ENCODE data around the gene RAB11B. TPM values are rescaled to one million over a fixed set of nuclear protein-coding genes. Genes with fewer than 3 reads are reported as not detected.

The RAB11B gene
- total and polyA plus RNA-seq, 2 of the 13 experiments (the other 11 are each of a cell fraction or from before 2014, with no cell fraction given) = 6.0 to 28.4 TPM

DNA sequence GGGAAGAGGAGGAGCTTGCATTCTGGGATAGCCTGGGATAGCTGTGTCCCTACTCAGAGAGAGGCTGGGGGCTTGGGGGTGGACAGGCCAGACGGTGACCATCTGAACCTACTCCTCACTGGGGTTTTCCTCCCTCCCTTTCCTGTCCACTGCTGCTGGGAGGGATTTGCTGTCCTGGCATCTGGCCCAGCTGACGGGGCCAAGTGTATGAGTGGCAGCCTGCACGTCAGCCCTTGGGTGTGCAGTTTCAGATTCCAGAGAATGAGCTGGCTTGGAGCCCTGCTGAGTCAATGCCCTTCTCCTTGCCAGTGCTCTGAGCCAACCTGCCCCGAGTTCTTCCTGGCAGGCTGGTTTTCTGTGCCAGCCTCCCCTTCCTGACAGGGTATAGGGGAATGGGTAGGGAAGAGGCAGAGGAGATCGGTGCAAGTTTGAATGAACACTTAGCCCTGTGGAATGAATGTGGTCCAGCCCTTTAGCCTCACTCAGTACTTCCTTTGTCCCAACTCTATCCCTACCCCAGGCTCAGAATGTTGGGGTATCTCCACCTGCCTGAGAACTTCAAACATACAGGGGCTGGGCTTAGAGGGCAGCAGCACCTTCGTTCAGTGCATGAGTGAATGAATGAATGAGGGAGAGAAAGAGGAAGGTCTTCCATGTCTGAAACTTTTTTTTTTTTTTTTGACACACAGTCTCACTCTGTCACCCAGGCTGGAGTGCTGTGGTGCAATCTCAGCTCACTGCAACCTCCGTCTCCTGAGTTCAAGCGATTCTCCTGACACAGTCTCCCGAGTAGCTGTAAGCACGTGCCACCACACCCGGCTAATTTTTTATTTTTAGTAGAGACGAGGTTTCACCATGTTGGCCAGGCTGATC is 28.0 kb upstream of the RAB11B start (continued):
- TF ChIP-seq, protein P1, sequence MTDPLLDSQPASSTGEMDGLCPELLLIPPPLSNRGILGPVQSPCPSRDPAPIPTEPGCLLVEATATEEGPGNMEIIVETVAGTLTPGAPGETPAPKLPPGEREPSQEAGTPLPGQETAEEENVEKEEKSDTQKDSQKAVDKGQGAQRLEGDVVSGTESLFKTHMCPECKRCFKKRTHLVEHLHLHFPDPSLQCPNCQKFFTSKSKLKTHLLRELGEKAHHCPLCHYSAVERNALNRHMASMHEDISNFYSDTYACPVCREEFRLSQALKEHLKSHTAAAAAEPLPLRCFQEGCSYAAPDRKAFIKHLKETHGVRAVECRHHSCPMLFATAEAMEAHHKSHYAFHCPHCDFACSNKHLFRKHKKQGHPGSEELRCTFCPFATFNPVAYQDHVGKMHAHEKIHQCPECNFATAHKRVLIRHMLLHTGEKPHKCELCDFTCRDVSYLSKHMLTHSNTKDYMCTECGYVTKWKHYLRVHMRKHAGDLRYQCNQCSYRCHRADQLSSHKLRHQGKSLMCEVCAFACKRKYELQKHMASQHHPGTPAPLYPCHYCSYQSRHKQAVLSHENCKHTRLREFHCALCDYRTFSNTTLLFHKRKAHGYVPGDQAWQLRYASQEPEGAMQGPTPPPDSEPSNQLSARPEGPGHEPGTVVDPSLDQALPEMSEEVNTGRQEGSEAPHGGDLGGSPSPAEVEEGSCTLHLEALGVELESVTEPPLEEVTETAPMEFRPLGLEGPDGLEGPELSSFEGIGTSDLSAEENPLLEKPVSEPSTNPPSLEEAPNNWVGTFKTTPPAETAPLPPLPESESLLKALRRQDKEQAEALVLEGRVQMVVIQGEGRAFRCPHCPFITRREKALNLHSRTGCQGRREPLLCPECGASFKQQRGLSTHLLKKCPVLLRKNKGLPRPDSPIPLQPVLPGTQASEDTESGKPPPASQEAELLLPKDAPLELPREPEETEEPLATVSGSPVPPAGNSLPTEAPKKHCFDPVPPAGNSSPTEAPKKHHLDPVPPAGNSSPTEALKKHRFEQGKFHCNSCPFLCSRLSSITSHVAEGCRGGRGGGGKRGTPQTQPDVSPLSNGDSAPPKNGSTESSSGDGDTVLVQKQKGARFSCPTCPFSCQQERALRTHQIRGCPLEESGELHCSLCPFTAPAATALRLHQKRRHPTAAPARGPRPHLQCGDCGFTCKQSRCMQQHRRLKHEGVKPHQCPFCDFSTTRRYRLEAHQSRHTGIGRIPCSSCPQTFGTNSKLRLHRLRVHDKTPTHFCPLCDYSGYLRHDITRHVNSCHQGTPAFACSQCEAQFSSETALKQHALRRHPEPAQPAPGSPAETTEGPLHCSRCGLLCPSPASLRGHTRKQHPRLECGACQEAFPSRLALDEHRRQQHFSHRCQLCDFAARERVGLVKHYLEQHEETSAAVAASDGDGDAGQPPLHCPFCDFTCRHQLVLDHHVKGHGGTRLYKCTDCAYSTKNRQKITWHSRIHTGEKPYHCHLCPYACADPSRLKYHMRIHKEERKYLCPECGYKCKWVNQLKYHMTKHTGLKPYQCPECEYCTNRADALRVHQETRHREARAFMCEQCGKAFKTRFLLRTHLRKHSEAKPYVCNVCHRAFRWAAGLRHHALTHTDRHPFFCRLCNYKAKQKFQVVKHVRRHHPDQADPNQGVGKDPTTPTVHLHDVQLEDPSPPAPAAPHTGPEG (CRISPR knock-in tag; IDR thresholded peaks at IDR 0.05) = no peak
- TF ChIP-seq MXD4 (CRISPR knock-in tag; IDR thresholded peaks at IDR 0.05) (no peak), SMAD9 (CRISPR knock-in tag; IDR thresholded peaks at IDR 0.05) (no peak), ZKSCAN1 (IDR thresholded peaks at IDR 0.05; ENCODE audit: low read length) (no peak), ZFP36L1 (CRISPR knock-in tag; IDR thresholded peaks at IDR 0.05) (no peak), ZNF510 (CRISPR knock-in tag; IDR thresholded peaks at IDR 0.05; ENCODE audit: low read depth) (no peak)
- TF ChIP-seq, protein P2, sequence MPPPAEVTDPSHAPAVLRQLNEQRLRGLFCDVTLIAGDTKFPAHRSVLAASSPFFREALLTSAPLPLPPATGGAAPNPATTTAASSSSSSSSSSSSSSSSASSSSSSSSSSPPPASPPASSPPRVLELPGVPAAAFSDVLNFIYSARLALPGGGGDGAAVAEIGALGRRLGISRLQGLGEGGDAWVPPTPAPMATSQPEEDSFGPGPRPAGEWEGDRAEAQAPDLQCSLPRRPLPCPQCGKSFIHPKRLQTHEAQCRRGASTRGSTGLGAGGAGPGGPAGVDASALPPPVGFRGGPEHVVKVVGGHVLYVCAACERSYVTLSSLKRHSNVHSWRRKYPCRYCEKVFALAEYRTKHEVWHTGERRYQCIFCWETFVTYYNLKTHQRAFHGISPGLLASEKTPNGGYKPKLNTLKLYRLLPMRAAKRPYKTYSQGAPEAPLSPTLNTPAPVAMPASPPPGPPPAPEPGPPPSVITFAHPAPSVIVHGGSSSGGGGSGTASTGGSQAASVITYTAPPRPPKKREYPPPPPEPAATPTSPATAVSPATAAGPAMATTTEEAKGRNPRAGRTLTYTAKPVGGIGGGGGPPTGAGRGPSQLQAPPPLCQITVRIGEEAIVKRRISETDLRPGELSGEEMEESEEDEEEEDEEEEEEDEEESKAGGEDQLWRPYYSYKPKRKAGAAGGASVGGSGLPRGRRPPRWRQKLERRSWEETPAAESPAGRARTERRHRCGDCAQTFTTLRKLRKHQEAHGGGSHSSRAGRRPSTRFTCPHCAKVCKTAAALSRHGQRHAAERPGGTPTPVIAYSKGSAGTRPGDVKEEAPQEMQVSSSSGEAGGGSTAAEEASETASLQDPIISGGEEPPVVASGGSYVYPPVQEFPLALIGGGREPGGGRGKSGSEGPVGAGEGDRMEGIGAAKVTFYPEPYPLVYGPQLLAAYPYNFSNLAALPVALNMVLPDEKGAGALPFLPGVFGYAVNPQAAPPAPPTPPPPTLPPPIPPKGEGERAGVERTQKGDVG (CRISPR knock-in tag; IDR thresholded peaks at IDR 0.05; ENCODE audit: borderline replicate concordance) = no peak
- TF ChIP-seq, protein P3, sequence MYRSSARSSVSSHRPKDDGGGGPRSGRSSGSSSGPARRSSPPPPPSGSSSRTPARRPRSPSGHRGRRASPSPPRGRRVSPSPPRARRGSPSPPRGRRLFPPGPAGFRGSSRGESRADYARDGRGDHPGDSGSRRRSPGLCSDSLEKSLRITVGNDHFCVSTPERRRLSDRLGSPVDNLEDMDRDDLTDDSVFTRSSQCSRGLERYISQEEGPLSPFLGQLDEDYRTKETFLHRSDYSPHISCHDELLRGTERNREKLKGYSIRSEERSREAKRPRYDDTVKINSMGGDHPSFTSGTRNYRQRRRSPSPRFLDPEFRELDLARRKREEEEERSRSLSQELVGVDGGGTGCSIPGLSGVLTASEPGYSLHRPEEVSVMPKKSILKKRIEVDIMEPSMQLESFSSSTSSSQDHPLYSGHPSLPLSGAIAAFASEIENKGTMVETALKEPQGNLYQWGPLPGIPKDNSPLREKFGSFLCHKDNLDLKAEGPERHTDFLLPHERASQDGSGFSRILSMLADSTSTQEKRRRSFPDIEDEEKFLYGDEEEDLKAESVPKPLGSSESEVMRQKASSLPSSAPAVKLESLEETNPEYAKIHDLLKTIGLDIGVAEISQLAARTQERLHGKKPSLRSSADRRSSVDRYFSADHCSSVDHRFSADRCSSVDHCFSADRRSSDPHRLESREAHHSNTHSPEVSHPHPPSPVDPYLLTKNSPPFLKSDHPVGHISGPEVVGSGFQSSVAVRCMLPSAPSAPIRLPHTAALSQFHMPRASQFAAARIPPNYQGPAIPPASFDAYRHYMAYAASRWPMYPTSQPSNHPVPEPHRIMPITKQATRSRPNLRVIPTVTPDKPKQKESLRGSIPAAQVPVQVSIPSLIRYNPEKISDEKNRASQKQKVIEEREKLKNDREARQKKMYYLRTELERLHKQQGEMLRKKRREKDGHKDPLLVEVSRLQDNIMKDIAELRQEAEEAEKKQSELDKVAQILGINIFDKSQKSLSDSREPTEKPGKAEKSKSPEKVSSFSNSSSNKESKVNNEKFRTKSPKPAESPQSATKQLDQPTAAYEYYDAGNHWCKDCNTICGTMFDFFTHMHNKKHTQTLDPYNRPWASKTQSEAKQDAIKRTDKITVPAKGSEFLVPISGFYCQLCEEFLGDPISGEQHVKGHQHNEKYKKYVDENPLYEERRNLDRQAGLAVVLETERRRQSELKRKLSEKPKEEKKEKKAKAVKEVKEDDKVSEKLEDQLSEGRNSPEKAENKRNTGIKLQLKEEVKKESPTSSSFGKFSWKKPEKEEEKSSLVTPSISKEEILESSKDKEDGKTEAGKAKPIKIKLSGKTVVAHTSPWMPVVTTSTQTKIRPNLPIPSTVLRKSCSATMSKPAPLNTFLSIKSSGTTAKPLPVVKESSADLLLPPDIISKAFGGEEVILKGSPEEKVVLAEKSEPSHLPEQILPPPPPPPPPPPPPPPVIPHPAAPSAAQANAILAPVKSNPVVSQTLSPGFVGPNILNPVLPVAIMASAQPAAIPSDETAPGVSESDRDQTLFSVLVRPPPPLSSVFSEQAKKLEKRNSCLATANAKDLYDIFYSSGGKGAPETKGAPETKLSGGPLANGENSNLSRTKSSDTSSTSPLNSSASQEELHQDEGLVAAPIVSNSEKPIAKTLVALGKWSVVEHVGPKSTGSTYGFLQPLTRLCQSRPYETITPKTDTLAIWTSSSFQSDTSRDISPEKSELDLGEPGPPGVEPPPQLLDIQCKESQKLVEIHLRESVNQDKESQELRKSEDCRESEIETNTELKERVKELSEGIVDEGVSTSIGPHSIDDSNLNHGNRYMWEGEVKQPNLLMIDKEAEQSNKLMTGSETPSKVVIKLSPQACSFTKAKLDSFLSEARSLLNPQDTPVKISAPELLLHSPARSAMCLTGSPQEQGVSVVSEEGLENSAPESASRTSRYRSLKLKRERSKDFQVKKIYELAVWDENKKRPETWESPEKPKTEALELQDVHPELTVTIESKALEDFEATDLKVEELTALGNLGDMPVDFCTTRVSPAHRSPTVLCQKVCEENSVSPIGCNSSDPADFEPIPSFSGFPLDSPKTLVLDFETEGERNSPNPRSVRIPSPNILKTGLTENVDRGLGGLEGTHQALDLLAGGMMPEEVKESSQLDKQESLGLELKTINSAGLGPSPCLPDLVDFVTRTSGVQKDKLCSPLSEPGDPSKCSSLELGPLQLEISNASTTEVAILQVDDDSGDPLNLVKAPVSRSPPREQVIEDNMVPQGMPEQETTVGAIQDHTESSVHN (CRISPR knock-in tag; IDR thresholded peaks at IDR 0.05) = no peak
